ENCODE results near the gene SLC7A7.

Gene SLC7A7

DNA sequence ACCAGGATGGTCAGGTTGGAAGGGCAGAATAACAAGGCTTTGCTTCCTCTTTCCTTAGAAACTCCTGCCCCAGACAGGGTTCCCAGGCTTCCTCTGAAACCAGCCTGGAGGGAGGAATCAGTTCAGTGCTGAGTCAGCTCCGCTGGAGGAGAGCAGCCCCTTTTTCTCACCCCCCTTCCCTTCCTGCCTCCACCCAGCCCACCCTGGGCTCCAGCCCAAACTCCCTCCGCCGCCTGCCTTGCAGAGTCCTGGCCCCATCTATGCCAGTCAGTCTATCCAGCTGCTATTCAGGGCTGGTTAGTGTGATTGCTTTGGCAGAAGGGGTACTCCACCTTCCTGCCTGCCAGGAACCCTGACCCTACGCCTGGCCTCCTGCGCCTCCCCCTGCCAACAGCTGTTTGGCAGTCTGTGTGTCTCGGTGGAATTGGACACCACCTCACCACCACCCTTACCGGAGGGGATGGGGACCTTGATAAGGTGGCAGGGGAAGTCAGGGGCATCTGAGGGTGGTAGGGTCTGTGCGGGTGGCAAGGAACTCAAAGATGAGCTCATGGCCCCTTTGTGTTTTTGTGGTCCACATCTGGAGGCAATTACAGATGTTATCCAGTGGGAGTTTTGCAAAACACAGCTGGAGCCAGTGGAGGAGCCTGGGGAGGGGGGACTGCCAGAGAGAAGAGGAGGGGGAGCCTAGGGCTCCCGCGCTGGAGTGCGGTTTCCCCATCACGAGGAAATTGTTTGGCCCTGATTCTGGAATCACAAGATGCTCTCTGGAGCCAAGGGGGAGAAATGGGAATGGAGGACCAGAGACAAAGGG lies 33.3 kb upstream of the SLC7A7 start:
- peak overlapping the region; percentile 53 for H3K4me3 Mint-ChIP-seq
- H3K36me3 Mint-ChIP-seq (ENCODE audit: low read depth) = peaks cover 36% of the 10 kb centered on the region
- no peaks in the 10 kb centered on the region for H3K9me3 Mint-ChIP-seq
- peaks cover 93% of the 10 kb centered on the region for H3K4me1 Mint-ChIP-seq (ENCODE audit: low read depth)
- intact Hi-C loops (cut with micrococcal nuclease) = no loop called here
- H3K27me3 Mint-ChIP-seq = no peaks in the 10 kb centered on the region
- H3K27ac Mint-ChIP-seq = peak overlapping the region; percentile 89

- Mint-ChIP-seq H3K4me1 (ENCODE audit: low read depth) (peaks cover 94% of the 10 kb centered on the region), H3K36me3 (ENCODE audit: low read depth) (peaks cover 44% of the 10 kb centered on the region), H3K4me3 (peak overlapping the region; percentile 53), H3K9me3 (no peaks in the 10 kb centered on the region), H3K27me3 (no peaks in the 10 kb centered on the region), H3K27ac (peak overlapping the region; percentile 89)
- intact Hi-C loops (cut with micrococcal nuclease) = no loop called here
These were observed 32.6 kb upstream of the SLC7A7 start for GRCh38 chr14:22847661-22848341.

DNA sequence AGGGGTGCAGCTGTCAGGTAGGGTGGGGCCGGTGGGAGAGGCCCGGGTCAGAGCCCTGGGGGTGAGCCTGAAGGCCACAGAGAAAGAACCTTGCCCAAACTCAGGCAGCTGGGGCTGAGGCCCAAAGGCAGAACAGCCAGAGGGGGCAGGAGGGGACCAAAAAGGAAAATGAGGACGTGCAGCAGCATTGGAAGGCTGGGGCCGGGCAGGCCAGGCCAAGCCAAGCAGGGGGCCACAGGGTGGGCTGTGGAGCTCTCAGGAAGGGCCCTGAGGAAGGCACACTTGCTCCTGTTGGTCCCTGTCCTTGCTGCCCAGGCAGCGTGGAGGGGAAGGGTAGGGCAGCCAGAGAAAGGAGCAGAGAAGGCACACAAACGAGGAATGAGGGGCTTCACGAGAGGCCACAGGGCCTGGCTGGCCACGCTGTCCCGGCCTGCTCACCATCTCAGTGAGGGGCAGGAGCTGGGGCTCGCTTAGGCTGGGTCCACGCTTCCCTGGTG lies 31.6 kb upstream of the SLC7A7 start:
- peaks cover 100% of the 10 kb centered on the region for H3K4me1 Mint-ChIP-seq (ENCODE audit: low read depth)
- H3K4me3 Mint-ChIP-seq = peak overlapping the region; percentile 60
- no peaks in the 10 kb centered on the region for H3K27me3 Mint-ChIP-seq
- H3K9me3 Mint-ChIP-seq = no peaks in the 10 kb centered on the region
- intact Hi-C loops (cut with micrococcal nuclease) = no loop called here
- peaks cover 53% of the 10 kb centered on the region for H3K36me3 Mint-ChIP-seq (ENCODE audit: low read depth)
- peak overlapping the region; percentile 89 for H3K27ac Mint-ChIP-seq

DNA sequence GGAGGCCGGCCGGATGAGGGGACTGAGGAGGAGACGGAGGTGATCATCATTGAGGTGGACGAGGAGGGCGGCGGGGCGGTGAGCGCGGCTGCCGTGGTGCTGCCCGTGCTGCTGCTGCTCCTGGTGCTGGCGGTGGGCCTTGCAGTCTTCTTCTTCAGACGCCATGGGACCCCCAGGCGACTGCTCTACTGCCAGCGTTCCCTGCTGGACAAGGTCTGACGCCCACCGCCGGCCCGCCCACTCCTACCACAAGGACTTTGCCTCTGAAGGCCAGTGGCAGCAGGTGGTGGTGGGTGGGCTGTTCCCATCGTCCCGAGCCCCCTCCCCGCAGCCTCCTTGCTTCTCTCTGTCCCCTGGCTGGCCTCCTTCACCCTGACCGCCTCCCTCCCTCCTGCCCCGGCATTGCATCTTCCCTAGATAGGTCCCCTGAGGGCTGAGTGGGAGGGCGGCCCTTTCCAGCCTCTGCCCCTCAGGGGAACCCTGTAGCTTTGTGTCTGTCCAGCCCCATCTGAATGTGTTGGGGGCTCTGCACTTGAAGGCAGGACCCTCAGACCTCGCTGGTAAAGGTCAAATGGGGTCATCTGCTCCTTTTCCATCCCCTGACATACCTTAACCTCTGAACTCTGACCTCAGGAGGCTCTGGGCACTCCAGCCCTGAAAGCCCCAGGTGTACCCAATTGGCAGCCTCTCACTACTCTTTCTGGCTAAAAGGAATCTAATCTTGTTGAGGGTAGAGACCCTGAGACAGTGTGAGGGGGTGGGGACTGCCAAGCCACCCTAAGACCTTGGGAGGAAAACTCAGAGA lies 30.8 kb upstream of the SLC7A7 start:
- Mint-ChIP-seq H3K27me3 (no peaks in the 10 kb centered on the region), H3K4me1 (ENCODE audit: low read depth) (peaks cover 98% of the 10 kb centered on the region), H3K27ac (peak overlapping the region; percentile 89), H3K4me3 (no peak overlapping the region), H3K36me3 (ENCODE audit: low read depth) (peaks cover 62% of the 10 kb centered on the region), H3K9me3 (no peaks in the 10 kb centered on the region)
- intact Hi-C loops (cut with micrococcal nuclease) = no loop called here

GRCh38 chr14:22845103-22845394 lies 29.8 kb upstream of the SLC7A7 start:
- no peaks in the 10 kb centered on the region for H3K9me3 Mint-ChIP-seq
- intact Hi-C loops (cut with micrococcal nuclease) = no loop called here
- H3K4me1 Mint-ChIP-seq (ENCODE audit: low read depth) = peaks cover 97% of the 10 kb centered on the region
- H3K27me3 Mint-ChIP-seq = no peaks in the 10 kb centered on the region
- peaks cover 71% of the 10 kb centered on the region for H3K36me3 Mint-ChIP-seq (ENCODE audit: low read depth)
- peak overlapping the region; percentile 89 for H3K27ac Mint-ChIP-seq
- no peak overlapping the region for H3K4me3 Mint-ChIP-seq

GRCh38 chr14:22844221-22845102 lies 29.2 kb upstream of the SLC7A7 start:
- peaks cover 71% of the 10 kb centered on the region for H3K36me3 Mint-ChIP-seq (ENCODE audit: low read depth)
- H3K27ac Mint-ChIP-seq = peak overlapping the region; percentile 89
- H3K9me3 Mint-ChIP-seq = no peaks in the 10 kb centered on the region
- no peaks in the 10 kb centered on the region for H3K27me3 Mint-ChIP-seq
- no peak overlapping the region for H3K4me3 Mint-ChIP-seq
- intact Hi-C loops (cut with micrococcal nuclease) = no loop called here
- peaks cover 97% of the 10 kb centered on the region for H3K4me1 Mint-ChIP-seq (ENCODE audit: low read depth)

GRCh38 chr14:22843123-22843925 lies 28.1 kb upstream of the SLC7A7 start:
- Mint-ChIP-seq H3K36me3 (ENCODE audit: low read depth) (peaks cover 81% of the 10 kb centered on the region), H3K4me3 (no peak overlapping the region), H3K4me1 (ENCODE audit: low read depth) (peaks cover 96% of the 10 kb centered on the region), H3K27ac (no peak overlapping the region), H3K9me3 (no peaks in the 10 kb centered on the region), H3K27me3 (no peaks in the 10 kb centered on the region)
- intact Hi-C loops (cut with micrococcal nuclease) = no loop called here

DNA sequence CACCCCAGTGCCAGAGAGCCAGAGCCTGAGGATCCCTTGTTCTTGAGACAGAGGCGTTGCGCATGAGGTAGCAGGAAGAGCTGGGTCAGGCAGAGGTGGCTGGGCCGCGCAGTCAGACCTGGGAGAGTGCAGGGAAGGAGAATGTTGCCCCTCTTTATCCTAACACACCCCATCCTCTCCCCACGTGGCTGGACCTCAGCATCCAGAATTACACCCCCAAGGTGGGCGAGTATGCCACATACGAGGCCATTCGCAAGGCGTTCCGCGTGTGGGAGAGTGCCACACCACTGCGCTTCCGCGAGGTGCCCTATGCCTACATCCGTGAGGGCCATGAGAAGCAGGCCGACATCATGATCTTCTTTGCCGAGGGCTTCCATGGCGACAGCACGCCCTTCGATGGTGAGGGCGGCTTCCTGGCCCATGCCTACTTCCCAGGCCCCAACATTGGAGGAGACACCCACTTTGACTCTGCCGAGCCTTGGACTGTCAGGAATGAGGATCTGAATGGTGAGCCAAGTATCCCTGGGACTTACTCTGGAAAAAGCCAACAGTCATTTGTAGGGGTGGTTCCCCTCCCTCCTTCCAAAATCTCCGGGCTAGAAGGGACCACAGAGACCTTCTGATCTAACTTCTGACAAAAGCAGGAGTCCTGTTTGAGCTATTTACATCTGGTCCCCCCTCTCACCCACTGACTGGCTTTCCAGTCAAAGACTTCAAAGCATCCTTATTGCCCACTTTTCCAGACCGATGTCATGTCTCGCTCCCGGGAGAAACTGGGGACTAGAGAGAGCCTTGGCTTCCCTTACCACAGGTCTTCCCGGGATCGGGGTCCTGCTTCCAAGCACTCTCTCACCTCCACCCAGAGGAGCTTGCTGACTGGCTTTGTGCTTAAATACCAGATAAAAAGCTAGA lies 27.2 kb upstream of the SLC7A7 start:
- Mint-ChIP-seq H3K9me3 (no peaks in the 10 kb centered on the region), H3K27me3 (no peaks in the 10 kb centered on the region), H3K4me1 (ENCODE audit: low read depth) (peaks cover 93% of the 10 kb centered on the region), H3K36me3 (ENCODE audit: low read depth) (peaks cover 89% of the 10 kb centered on the region), H3K4me3 (no peak overlapping the region), H3K27ac (no peak overlapping the region)
- intact Hi-C loops (cut with micrococcal nuclease) = no loop called here

GRCh38 chr14:22841769-22842168 lies 26.5 kb upstream of the SLC7A7 start:
- H3K4me3 Mint-ChIP-seq = no peak overlapping the region
- H3K36me3 Mint-ChIP-seq (ENCODE audit: low read depth) = peaks cover 92% of the 10 kb centered on the region
- peaks cover 2% of the 10 kb centered on the region for H3K27me3 Mint-ChIP-seq
- no peaks in the 10 kb centered on the region for H3K9me3 Mint-ChIP-seq
- intact Hi-C loops (cut with micrococcal nuclease) = no loop called here
- H3K27ac Mint-ChIP-seq = no peak overlapping the region
- peaks cover 86% of the 10 kb centered on the region for H3K4me1 Mint-ChIP-seq (ENCODE audit: low read depth)

DNA sequence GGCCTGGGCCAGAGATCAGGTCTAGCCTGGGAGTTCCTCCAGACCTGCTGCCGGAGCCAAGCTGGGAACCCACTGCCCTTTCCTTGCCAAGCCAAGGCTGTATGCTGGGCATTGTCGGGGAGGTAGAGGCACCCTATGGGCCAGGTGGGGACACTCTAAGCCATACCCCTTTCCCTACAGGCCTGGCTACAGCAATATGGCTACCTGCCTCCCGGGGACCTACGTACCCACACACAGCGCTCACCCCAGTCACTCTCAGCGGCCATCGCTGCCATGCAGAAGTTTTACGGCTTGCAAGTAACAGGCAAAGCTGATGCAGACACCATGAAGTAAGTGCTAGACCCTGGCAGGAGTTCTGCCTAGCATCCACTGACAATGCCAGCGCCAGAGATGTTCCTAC lies 26.1 kb upstream of the SLC7A7 start:
- Mint-ChIP-seq H3K9me3 (no peaks in the 10 kb centered on the region), H3K4me1 (ENCODE audit: low read depth) (peaks cover 83% of the 10 kb centered on the region), H3K4me3 (no peak overlapping the region), H3K27ac (no peak overlapping the region), H3K36me3 (ENCODE audit: low read depth) (peaks cover 92% of the 10 kb centered on the region), H3K27me3 (peaks cover 2% of the 10 kb centered on the region)
- intact Hi-C loops (cut with micrococcal nuclease) = no loop called here

- Mint-ChIP-seq H3K4me3 (peak overlapping the region; percentile 100), H3K4me1 (ENCODE audit: low read depth) (peaks cover 76% of the 10 kb centered on the region), H3K27me3 (peaks cover 2% of the 10 kb centered on the region)
These were observed 24.0 kb upstream of the SLC7A7 start for GRCh38 chr14:22839159-22839779.

More at GRCh38 chr14:22839159-22839779, 24.0 kb upstream of the SLC7A7 start:
- Mint-ChIP-seq H3K27ac (peak overlapping the region; percentile 93), H3K9me3 (no peaks in the 10 kb centered on the region), H3K36me3 (ENCODE audit: low read depth) (peaks cover 89% of the 10 kb centered on the region)
- intact Hi-C loops (cut with micrococcal nuclease) = no loop called here
